H9 (cell line): Measurements from ENCODE around the gene CD300LD. TPM values are rescaled to one million over a fixed set of nuclear protein-coding genes. Genes with fewer than 3 reads are reported as not detected.

ENCODE experiments used
- DNase-seq: peaks from one replicate; pipeline ENCODE4 v3.0.0-alpha.2; 2017
- H2AFZ ChIP-seq: one replicate; pipeline ENCODE4 v1.6.1; 2013; ENCODE audit warnings: mild to moderate bottlenecking, low read length, control low read depth, moderate library complexity
- H2AK5ac ChIP-seq: 2 replicates; pipeline ENCODE4 v1.6.1; 2013; ENCODE audit warnings: low read length, control low read depth, mixed read lengths; ENCODE audit not compliant: insufficient read length
- H2BK120ac ChIP-seq: one replicate; pipeline ENCODE4 v1.6.1; 2013; ENCODE audit warnings: low read depth, mild to moderate bottlenecking, low read length, control low read depth, inconsistent platforms; ENCODE audit not compliant: poor library complexity, severe bottlenecking
- H2BK12ac ChIP-seq: 2 replicates; pipeline ENCODE4 v1.6.1; 2013; ENCODE audit warnings: low read length, control low read depth, mixed read lengths, low read depth; ENCODE audit not compliant: insufficient read length
- H2BK15ac ChIP-seq: 2 replicates; pipeline ENCODE4 v1.6.1; 2013; ENCODE audit warnings: low read depth, low read length, control low read depth
- H2BK20ac ChIP-seq: one replicate; pipeline ENCODE4 v1.6.1; 2013; ENCODE audit warnings: low read depth, mild to moderate bottlenecking, low read length, control low read depth, inconsistent platforms; ENCODE audit not compliant: poor library complexity, severe bottlenecking
- H2BK5ac ChIP-seq: 2 replicates; pipeline ENCODE4 v1.6.1; 2013; ENCODE audit warnings: low read length, control low read depth, mixed read lengths; ENCODE audit not compliant: insufficient read length
- H3K14ac ChIP-seq: 2 replicates; pipeline ENCODE4 v1.6.1; 2013; ENCODE audit warnings: low read length, control low read depth; ENCODE audit not compliant: insufficient read depth
- H3K18ac ChIP-seq: 2 replicates; pipeline ENCODE4 v1.6.1; 2013; ENCODE audit warnings: low read depth, mild to moderate bottlenecking, mixed read lengths, low read length, control low read depth; ENCODE audit not compliant: insufficient read length
- H3K23ac ChIP-seq: 2 replicates; pipeline ENCODE4 v1.6.1; 2013; ENCODE audit warnings: low read length, control low read depth, mixed read lengths, low read depth; ENCODE audit not compliant: insufficient read length
- H3K23me2 ChIP-seq: 2 replicates; pipeline ENCODE4 v1.6.1; 2013; ENCODE audit warnings: low read depth, mild to moderate bottlenecking, mixed read lengths, low read length, control low read depth; ENCODE audit not compliant: insufficient read length, poor library complexity, severe bottlenecking
- H3K27ac ChIP-seq: 2 replicates; pipeline ENCODE4 v1.5.1; 2013; ENCODE audit warnings: low read length, control low read depth, mixed read lengths, low read depth; ENCODE audit not compliant: insufficient read length
- H3K27me3 ChIP-seq: 2 replicates; pipeline ENCODE4 v1.6.1; 2013; ENCODE audit warnings: low read length, control low read depth, inconsistent platforms; ENCODE audit not compliant: insufficient read depth
- H3K4ac ChIP-seq: 2 replicates; pipeline ENCODE4 v1.6.1; 2013; ENCODE audit warnings: low read depth, mild to moderate bottlenecking, control low read depth, inconsistent platforms, low read length, moderate library complexity
- H3K4me1 ChIP-seq: 2 replicates; pipeline ENCODE4 v1.6.1; 2013; ENCODE audit warnings: low read length, control low read depth, inconsistent platforms; ENCODE audit not compliant: insufficient read depth
- H3K4me2 ChIP-seq: 2 replicates; pipeline ENCODE4 v1.6.1; 2013; ENCODE audit warnings: low read length, control low read depth, mixed read lengths; ENCODE audit not compliant: insufficient read length, insufficient read depth
- H3K56ac ChIP-seq: 2 replicates; pipeline ENCODE4 v1.6.1; 2013; ENCODE audit warnings: low read depth, mild to moderate bottlenecking, mixed read lengths, low read length, control low read depth; ENCODE audit not compliant: insufficient read length
- H3K79me1 ChIP-seq: 2 replicates; pipeline ENCODE4 v1.6.1; 2013; ENCODE audit warnings: low read depth, mild to moderate bottlenecking, moderate library complexity, low read length, control low read depth, inconsistent platforms; ENCODE audit not compliant: insufficient read depth, poor library complexity, severe bottlenecking
- H3K79me2 ChIP-seq: 2 replicates; pipeline ENCODE4 v1.6.1; 2013; ENCODE audit warnings: low read length, control low read depth, inconsistent platforms; ENCODE audit not compliant: insufficient read depth
- H3K9ac ChIP-seq: 2 replicates; pipeline ENCODE4 v1.6.1; 2013; ENCODE audit warnings: low read length, control low read depth, mixed read lengths; ENCODE audit not compliant: insufficient read length; ENCODE audit errors: extremely low read depth
- H3K9me3 ChIP-seq: one replicate; pipeline ENCODE4 v1.6.1; 2013; ENCODE audit warnings: low read depth, low read length, inconsistent platforms; ENCODE audit not compliant: control insufficient read depth
- H3T11ph ChIP-seq: one replicate; pipeline ENCODE4 v1.6.1; 2013; ENCODE audit warnings: mild to moderate bottlenecking, low read length, control low read depth, inconsistent platforms
- H4K20me1 ChIP-seq: one replicate; pipeline ENCODE4 v1.6.1; 2013; ENCODE audit not compliant: control insufficient read depth, insufficient read length, insufficient read depth
- H4K5ac ChIP-seq: 2 replicates; pipeline ENCODE4 v1.6.1; 2013; ENCODE audit warnings: low read depth, mild to moderate bottlenecking, mixed read lengths, low read length, control low read depth; ENCODE audit not compliant: insufficient read length
- H4K8ac ChIP-seq: replicated peaks from 2 replicates; pipeline ENCODE4 v1.6.1; 2013; ENCODE audit warnings: low read length, control low read depth, mixed read lengths, low read depth; ENCODE audit not compliant: insufficient read length
- H4K91ac ChIP-seq: 2 replicates; pipeline ENCODE4 v1.6.1; 2013; ENCODE audit warnings: low read depth, mild to moderate bottlenecking, moderate library complexity, mixed read lengths, low read length, control low read depth; ENCODE audit not compliant: insufficient read length
- H3K27ac Mint-ChIP-seq, 3 experiments: 2 replicates in 2 of 3; 3 replicates in 1 of 3; pipeline ENCODE4 v1.8.0; 2020 to 2021; ENCODE audit warnings: mixed read lengths in 3 of 3, mild to moderate bottlenecking in 1 of 3, moderate library complexity in 1 of 3
- H3K27me3 Mint-ChIP-seq: 2 replicates; pipeline ENCODE4 v1.8.0; 2021; ENCODE audit warnings: low read depth, mild to moderate bottlenecking, moderate library complexity, mixed read lengths
- H3K36me3 Mint-ChIP-seq, 3 experiments: 2 replicates in 2 of 3; 3 replicates in 1 of 3; pipeline ENCODE4 v1.8.0; 2020 to 2021; ENCODE audit warnings: low read depth in 3 of 3, mixed read lengths in 3 of 3; ENCODE audit not compliant: insufficient read depth in 1 of 3
- H3K4me1 Mint-ChIP-seq, 2 experiments: 2 replicates each; pipeline ENCODE4 v1.8.0; 2020; ENCODE audit warnings: mixed read lengths in 2 of 2
- H3K4me3 Mint-ChIP-seq, 2 experiments: 2 replicates in 1 of 2; 3 replicates in 1 of 2; pipeline ENCODE4 v1.8.0; 2020 to 2021; ENCODE audit warnings: mild to moderate bottlenecking in 2 of 2, mixed read lengths in 2 of 2, moderate library complexity in 1 of 2
- H3K9me3 Mint-ChIP-seq, 2 experiments: 2 replicates in 1 of 2; 3 replicates in 1 of 2; pipeline ENCODE4 v1.8.0; 2020; ENCODE audit warnings: mild to moderate bottlenecking in 2 of 2, mixed read lengths in 2 of 2, moderate library complexity in 1 of 2
- CTCF ChIP-seq: fragments of 200-600 bp; sonication (generic); conservative IDR thresholded peaks from 3 replicates; pipeline ENCODE4 v1.8.0; 2021; ENCODE audit warnings: antibody characterized with exemption, mild to moderate bottlenecking
- WGBS: extraction: QIAGEN DNeasy Blood & Tissue Kit; methylation state at CpG from one replicate; pipeline ENCODE4 v1.1.7; 2013; ENCODE audit warnings: missing lambda C conversion rate, low lambda C conversion rate, mixed read lengths; ENCODE audit not compliant: insufficient read length; ENCODE audit errors: extremely low coverage; 5-methylcytosine and 5-hydroxymethylcytosine counted together
- total RNA-seq: library from RNA; stranded (reverse); gene quantifications from 2 replicates; pipeline ENCODE4 v1.2.1, GENCODE V29; 2021

Gene CD300LD
- total RNA-seq, 1 experiment from 2014 or later = not detected

- peaks cover 0 to 3% of the 10 kb centered on the region in 2 experiments; a peak in 2 of 5 replicates for H3K9me3 Mint-ChIP-seq
- H3K14ac ChIP-seq = no peak overlapping the region
- H2BK15ac ChIP-seq = no peak overlapping the region
- no peak overlapping the region for H4K8ac ChIP-seq
- H3K36me3 Mint-ChIP-seq = no peaks in the 10 kb centered on the region
- H3K27ac ChIP-seq = no peak overlapping the region
- H3K79me1 ChIP-seq = no peaks in the 10 kb centered on the region
- H3K4me3 Mint-ChIP-seq = no peak overlapping the region
- no peak overlapping the region for H2BK120ac ChIP-seq
- H2BK20ac ChIP-seq = no peak overlapping the region
- no peak overlapping the region for H3K9ac ChIP-seq
- H3K23ac ChIP-seq = no peak overlapping the region
- TF ChIP-seq CTCF = no peak
- no peak overlapping the region for H2BK12ac ChIP-seq
- no peak overlapping the region for H3K56ac ChIP-seq
- no peak for DNase-seq
- H2BK5ac ChIP-seq = no peak overlapping the region
- no peaks in the 10 kb centered on the region for H3K27me3 ChIP-seq
- H3T11ph ChIP-seq = no peak overlapping the region
- no peak overlapping the region for H4K5ac ChIP-seq
- no peaks in the 10 kb centered on the region for H3K23me2 ChIP-seq
- no peak overlapping the region for H4K91ac ChIP-seq
- H3K9me3 ChIP-seq = no peaks in the 10 kb centered on the region
- no peak overlapping the region for H2AFZ ChIP-seq
- H3K4me1 Mint-ChIP-seq = peaks cover 6 to 7% of the 10 kb centered on the region in 2 experiments
- no peaks in the 10 kb centered on the region for H4K20me1 ChIP-seq
- no peaks in the 10 kb centered on the region for H3K79me2 ChIP-seq
- H3K4me2 ChIP-seq = no peak overlapping the region
- no peak overlapping the region for H3K4ac ChIP-seq
- no CpG with 5 or more reads among the region's 9 CpGs for WGBS
- H3K27ac Mint-ChIP-seq = no peak overlapping the region; a peak in 1 of 7 replicates
- no peak overlapping the region for H3K18ac ChIP-seq
- no peak overlapping the region for H2AK5ac ChIP-seq
- peaks cover 31% of the 10 kb centered on the region for H3K27me3 Mint-ChIP-seq
- H3K4me1 ChIP-seq = peaks cover 4% of the 10 kb centered on the region; the same call in 1 of the 2 replicates
Measured at GRCh38 chr17:74578979-74579378, 13.1 kb downstream of the CD300LD start.
